ENCODE measurements around the gene ZFP1.

- TF ChIP-seq CTCF (conservative IDR thresholded peaks at IDR 0.05; ENCODE audit: low read depth, low read length) (no peak), EZH2 (IDR thresholded peaks at IDR 0.05; ENCODE audit: borderline replicate concordance, low read depth, low read length, poor library complexity, severe bottlenecking) (no peak)
Measured at GRCh38 chr16:75131081-75131480, 17.2 kb upstream of the ZFP1 start.

Data from A673 (cell line).